22Rv1 (cell line): Measurements from ENCODE around the gene MTA1.

Experiments
- H3K27ac ChIP-seq: fragments of 450-650 bp; 2 replicates; pipeline ENCODE4 v1.5.1; 2017
- ZFX ChIP-seq: fragments of 450-650 bp; IDR thresholded peaks from 2 replicates; pipeline ENCODE4 v1.6.1; 2017; ENCODE audit warnings: antibody characterized with exemption, borderline replicate concordance
- TF ChIP-seq, protein P1 (sequence below): fragments of 450-650 bp; IDR thresholded peaks from 2 replicates; pipeline ENCODE4 v1.5.1; 2017; ENCODE audit warnings: mild to moderate bottlenecking

Gene MTA1

DNA sequence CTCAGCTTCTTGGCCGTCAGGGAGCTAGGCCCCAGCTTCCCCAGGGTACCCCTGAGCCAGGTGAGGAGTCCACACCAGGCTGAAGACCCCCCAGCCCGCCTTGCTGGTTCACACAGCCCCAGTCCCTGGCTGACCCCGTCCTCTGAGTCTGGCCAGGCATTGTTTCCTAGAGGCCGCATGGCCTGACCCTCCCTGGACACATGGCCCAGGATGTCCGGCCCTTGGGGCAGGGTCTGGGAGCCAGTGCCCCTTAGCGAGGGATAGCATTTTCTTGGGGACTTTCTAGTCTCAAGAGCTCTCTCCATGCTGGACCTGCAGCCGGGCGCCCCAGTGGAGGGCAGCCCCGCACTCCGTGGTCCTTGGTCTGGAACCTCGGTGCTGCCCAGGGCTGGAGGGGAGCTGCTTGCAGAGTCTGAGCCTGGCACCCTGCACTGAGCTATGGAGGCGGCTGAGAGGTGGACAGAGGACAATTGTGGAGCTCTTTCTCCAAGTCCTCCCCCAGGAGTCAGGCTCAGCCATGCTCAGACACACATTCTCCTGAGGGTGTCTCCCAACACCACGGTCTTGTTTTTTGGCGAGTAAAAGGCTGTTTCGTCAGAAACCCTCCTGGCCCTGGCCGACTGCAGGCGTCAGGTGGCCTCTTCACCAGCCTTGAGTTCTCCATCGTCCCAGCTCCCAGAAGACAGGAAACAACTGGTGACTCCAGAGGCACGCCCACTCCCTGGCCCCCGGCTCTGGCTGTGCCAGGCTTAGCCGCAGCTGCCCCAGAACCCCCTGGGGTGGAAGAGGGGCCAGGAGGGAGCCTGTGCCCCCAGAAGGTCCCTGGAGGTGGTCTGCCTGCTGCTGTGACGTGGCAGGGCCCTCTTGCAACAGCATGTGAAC, 37.4 kb downstream of the MTA1 start:
- TF ChIP-seq, protein P1, sequence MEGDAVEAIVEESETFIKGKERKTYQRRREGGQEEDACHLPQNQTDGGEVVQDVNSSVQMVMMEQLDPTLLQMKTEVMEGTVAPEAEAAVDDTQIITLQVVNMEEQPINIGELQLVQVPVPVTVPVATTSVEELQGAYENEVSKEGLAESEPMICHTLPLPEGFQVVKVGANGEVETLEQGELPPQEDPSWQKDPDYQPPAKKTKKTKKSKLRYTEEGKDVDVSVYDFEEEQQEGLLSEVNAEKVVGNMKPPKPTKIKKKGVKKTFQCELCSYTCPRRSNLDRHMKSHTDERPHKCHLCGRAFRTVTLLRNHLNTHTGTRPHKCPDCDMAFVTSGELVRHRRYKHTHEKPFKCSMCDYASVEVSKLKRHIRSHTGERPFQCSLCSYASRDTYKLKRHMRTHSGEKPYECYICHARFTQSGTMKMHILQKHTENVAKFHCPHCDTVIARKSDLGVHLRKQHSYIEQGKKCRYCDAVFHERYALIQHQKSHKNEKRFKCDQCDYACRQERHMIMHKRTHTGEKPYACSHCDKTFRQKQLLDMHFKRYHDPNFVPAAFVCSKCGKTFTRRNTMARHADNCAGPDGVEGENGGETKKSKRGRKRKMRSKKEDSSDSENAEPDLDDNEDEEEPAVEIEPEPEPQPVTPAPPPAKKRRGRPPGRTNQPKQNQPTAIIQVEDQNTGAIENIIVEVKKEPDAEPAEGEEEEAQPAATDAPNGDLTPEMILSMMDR = no peak
- TF ChIP-seq ZFX = no peak
- H3K27ac ChIP-seq = no peak overlapping the region

DNA sequence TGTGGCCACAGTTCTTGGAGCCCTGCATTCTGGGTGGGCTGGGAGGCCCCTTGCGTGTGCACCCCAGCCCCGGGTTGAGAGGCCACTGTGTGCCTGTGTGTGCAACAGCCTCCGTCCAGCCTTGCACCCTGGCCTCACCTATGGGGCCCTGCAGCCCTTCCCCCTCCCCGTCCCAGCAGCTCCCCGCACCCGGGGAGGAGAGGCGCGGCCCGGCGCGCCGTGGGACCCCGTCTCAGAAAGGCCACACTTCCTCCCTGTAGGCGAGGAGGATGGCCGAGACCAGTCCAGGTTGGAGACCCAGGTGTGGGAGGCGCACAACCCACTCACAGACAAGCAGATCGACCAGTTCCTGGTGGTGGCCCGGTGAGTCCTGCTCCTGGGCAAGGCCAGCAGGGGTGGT, 38.4 kb downstream of the MTA1 start:
- TF ChIP-seq, protein P1 = no peak
- no peak for TF ChIP-seq ZFX
- no peak overlapping the region for H3K27ac ChIP-seq

GRCh38 chr14:105458571-105458970, 38.9 kb downstream of the MTA1 start:
- no peak overlapping the region for H3K27ac ChIP-seq
- TF ChIP-seq, protein P1 = no peak
- no peak for TF ChIP-seq ZFX

GRCh38 chr14:105460116-105460515, 40.5 kb downstream of the MTA1 start:
- TF ChIP-seq, protein P1 = no peak
- TF ChIP-seq ZFX = no peak

DNA sequence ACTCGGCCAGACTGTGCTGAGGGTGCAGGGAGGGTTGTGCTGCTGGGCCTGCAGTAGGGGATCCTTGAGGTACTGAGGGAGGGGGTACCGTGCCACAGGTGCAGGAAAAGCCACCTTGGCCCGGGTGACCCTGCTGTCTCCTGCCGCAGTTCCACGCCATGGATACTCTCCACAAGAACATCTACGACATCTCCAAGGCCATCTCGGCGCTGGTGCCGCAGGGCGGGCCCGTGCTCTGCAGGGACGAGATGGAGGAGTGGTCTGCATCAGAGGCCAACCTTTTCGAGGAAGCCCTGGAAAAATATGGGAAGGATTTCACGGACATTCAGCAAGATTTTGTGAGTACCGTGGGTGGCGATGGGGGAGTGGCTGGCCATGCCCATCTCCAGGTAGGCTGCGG, 41.0 kb downstream of the MTA1 start:
- H3K27ac ChIP-seq = no peak overlapping the region
- TF ChIP-seq, protein P1 = no peak
- TF ChIP-seq ZFX = no peak

More at GRCh38 chr14:105460116-105460515, 40.5 kb downstream of the MTA1 start:
- H3K27ac ChIP-seq = no peak overlapping the region

DNA sequence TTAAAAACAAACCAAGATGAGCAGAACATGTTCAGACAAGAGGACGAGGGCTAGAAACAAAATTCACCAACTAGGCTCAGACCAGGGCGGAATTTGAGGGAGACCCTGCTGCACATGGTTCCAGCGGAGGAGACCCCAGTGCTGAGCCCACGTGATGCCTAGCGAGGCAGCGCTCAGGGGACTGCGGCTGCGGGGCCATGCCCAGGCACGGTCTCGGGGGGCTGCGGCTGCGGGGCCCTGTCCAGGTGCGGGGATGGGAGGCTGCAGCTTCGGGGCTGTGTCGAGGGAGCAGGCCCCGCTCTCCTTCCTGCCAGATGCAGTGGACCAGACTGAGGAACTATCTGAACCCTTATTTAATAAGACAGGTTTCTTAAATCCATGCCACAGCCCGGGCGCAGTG, 42.3 kb downstream of the MTA1 start:
- H3K27ac ChIP-seq = no peak overlapping the region
- TF ChIP-seq, protein P1 = no peak
- TF ChIP-seq ZFX = no peak

DNA sequence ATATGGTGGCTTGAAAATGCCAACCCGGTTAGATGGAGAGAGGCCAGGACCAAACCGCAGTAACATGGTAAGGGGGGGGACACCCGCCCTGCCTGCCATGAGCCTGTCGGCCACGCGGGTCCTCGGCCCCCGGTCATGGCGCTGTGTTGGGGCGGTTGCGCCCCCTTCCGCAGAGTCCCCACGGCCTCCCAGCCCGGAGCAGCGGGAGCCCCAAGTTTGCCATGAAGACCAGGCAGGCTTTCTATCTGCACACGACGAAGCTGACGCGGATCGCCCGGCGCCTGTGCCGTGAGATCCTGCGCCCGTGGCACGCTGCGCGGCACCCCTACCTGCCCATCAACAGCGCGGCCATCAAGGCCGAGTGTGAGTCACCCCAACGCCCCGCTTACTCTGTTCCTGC, 44.9 kb downstream of the MTA1 start:
- TF ChIP-seq ZFX = no peak
- TF ChIP-seq, protein P1 = no peak
- H3K27ac ChIP-seq = no peak overlapping the region
